HFF-Myc (cell line): Measurements from ENCODE around the gene CDK11A.

ENCODE experiments used
- DNase-seq: peaks from one replicate; pipeline ENCODE4 v3.0.0-alpha.2; 2011; ENCODE audit warnings: low read depth; ENCODE audit errors: extremely low read depth
- H3K4me3 ChIP-seq: replicated peaks from 2 replicates; pipeline ENCODE4 v1.5.1; 2011; ENCODE audit warnings: low read depth, mild to moderate bottlenecking, control low read depth, low read length
- CTCF ChIP-seq: IDR thresholded peaks from 2 replicates; pipeline ENCODE4 v1.5.1; 2012; ENCODE audit warnings: mild to moderate bottlenecking, low read depth, low read length, control low read depth; ENCODE audit errors: missing control alignments

The CDK11A gene

GRCh38 chr1:1758692-1759455, 34.7 kb upstream of the CDK11A start:
- no peak for DNase-seq
- TF ChIP-seq CTCF = no peak
- H3K4me3 ChIP-seq = no peak overlapping the region

DNA sequence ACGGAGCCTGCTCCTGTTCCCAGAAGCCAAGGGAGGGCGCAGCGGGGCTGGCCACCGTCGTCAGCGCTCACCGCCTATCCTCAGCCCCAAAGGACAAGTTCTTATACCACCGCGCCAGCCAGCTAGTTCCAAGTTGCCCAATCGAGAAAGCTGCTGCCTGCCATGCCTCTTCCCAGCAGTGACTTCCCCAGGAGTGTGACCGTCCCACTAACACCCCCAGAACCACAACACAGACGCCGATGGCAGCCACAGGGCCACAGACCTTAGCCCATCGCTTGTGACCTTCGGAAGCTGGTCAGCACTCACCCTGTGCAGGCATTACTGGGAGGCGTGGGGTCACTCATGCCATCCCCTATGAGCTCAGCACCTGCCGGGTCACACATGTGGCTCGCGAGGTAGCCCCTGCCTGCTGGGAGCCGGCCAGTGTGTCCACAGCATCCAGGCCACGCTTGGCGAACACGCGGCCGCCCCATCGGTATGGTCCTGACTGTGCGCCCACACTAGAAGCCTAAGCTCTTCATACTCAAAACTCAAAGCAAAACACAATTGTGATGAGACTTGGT, 34.0 kb upstream of the CDK11A start:
- no peak overlapping the region for H3K4me3 ChIP-seq
- no peak for TF ChIP-seq CTCF
- no peak for DNase-seq

DNA sequence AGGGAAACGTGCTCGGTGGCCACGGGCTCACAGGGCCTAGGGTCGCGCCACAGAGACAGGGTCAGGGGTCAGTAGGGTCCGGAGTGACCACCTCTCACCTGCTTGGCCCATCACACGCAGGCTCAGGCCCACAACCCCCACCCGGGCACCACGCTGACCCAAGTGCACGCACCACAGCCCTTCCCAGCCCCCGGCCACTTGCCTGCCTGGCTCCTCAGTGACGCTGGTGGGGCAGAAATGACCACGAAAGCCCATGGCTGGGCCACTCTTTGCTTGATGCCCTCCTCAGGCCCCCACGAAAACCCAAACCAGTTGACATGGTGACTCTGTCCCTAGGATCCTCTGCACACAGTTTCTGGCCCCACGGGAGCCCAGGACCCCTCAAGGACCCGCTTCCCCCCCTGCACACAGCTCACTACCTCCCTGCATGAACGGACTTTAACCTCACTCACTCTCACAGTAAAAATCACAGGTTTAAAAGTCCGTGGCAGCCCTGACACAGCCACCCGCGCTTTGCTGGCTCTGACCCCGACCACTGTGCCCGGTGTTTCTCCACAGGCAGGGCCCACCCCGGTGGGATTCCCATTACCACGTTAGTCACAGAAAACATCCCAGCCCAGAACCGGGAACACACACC, 33.4 kb upstream of the CDK11A start:
- DNase-seq = no peak
- TF ChIP-seq CTCF = no peak
- H3K4me3 ChIP-seq = no peak overlapping the region

DNA sequence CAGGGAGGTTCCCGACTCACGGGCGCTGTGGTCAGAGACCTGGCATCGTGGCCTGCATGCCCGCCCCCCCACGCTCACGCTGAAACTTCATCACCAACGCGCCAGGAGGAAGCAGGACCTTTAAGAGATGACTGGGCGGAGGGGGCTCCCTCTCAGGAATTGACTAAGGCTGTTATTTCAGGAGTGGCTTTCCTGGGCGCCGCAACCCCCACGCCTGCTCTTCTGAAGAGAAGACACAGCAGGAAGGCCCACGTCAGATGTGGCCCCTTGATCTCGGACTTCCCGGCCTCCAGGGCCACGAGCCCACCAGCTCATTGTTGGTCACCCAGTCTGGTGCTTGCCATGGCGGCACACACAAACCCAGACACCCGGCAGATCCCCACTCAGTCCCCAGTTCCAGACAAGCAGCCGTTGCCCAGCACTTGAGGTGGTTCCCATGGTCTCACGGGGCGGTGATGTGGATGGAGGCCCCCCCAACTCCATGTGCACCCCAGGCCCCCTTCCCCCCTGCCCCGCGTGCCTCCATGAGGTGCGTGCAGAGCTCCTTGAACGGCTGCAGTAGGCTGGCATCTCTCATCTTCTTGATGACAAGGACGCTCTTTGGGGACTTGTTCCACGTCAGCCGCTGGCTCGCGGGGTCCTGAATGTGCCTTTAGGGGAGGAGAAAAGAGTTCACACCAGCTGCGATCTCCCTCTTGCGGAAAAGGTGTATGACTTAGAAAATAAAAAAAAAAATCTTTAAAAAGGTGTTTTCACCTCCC, 32.7 kb upstream of the CDK11A start:
- no peak overlapping the region for H3K4me3 ChIP-seq
- DNase-seq = no peak
- TF ChIP-seq CTCF = no peak

DNA sequence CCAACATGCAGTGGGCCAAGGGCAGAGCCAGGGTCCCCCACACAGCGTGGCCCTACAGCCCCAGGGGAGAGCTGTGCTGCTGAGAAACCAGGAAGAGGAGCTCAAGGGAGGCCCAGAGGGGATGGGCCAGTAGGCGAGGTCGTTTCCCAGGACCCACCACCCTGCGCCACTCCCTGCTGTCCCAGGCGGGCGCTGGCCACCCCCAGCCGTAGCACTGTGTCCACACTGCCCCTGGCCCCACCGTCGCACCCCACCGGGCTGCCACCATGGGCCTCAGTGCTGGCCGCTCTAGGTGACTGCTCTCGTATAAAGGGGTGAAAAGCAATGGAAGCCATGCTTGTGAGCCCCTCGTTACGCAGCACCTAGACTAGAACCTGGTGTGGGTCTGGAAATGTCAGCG, 31.7 kb upstream of the CDK11A start:
- DNase-seq = no peak
- no peak for TF ChIP-seq CTCF
- H3K4me3 ChIP-seq = no peak overlapping the region

DNA sequence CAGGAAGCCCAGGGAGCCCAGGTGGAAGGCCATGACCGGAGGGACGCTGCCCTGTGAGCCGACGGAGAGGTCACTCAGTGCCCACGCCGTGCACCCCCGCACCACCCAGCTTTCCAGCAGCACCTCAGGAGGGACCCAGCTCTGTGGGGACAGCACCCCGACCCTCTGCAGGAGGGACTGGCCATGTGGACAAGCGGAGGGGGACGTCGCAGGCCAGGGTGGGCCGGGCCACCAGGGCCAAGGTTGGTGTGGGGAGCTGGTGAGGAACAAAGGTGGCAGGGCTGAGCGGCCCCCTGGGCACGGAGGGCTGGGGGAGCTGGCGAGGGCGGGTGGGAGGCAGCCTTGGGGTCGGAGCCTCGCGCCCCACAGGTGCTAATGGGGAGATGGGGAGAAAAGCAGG, 31.3 kb upstream of the CDK11A start:
- DNase-seq = no peak
- no peak overlapping the region for H3K4me3 ChIP-seq
- no peak for TF ChIP-seq CTCF
